ENCODE data around the gene BMPER.

The BMPER gene

GRCh38 chr7:34069676-34070075 lies 164.3 kb downstream of the BMPER start:
- TF ChIP-seq CTCF (IDR thresholded peaks at IDR 0.05) = no peak

GRCh38 chr7:34070511-34071323 lies 165.4 kb downstream of the BMPER start:
- TF ChIP-seq CTCF (IDR thresholded peaks at IDR 0.05) = no peak

- no peak for TF ChIP-seq CTCF (IDR thresholded peaks at IDR 0.05)
Observed at GRCh38 chr7:34073676-34074075, 168.3 kb downstream of the BMPER start.

GRCh38 chr7:34074421-34074820 lies 169.1 kb downstream of the BMPER start:
- no peak for TF ChIP-seq CTCF (IDR thresholded peaks at IDR 0.05)

GRCh38 chr7:34075523-34076370 lies 170.4 kb downstream of the BMPER start:
- no peak for TF ChIP-seq CTCF (IDR thresholded peaks at IDR 0.05)

GRCh38 chr7:34077168-34077567 lies 171.8 kb downstream of the BMPER start:
- TF ChIP-seq CTCF (IDR thresholded peaks at IDR 0.05) = no peak

GRCh38 chr7:34078864-34079263 lies 173.5 kb downstream of the BMPER start:
- no peak for TF ChIP-seq CTCF (IDR thresholded peaks at IDR 0.05)

Data from LNCAP (cell line).